Peyer's patch (tissue), 4 donors: Measurements from ENCODE around the gene MMP24. TPM values are rescaled to one million over a fixed set of nuclear protein-coding genes. Genes with fewer than 3 reads are reported as not detected.

ENCODE experiments used
- DNase-seq, 3 donors: peaks; one replicate each; pipeline ENCODE4 v3.0.0-alpha.2; 2017 to 2019
- H3K27ac ChIP-seq, 4 donors: fragments of 200-600 bp; sonication (generic); one replicate each; pipeline ENCODE4 v1.5.1; 2016 to 2019
- H3K27me3 ChIP-seq, 2 donors: fragments of 200-600 bp; sonication (generic); one replicate each; pipeline ENCODE4 v1.5.1; 2019
- H3K36me3 ChIP-seq, 3 donors: fragments of 200-600 bp; sonication (generic); one replicate each; pipeline ENCODE4 v1.5.1; 2016 to 2019
- H3K4me1 ChIP-seq, 4 donors: fragments of 200-600 bp; sonication (generic); one replicate each; pipeline ENCODE4 v1.5.1; 2016 to 2019
- H3K4me3 ChIP-seq, 4 donors: fragments of 200-600 bp; sonication (generic); 1 replicate in 3 of 4; 2 replicates in 1 of 4; pipeline ENCODE4 v1.5.1; 2016 to 2019; ENCODE audit warnings: mild to moderate bottlenecking in 1 of 4
- H3K9me3 ChIP-seq, 4 donors: fragments of 200-600 bp; sonication (generic); one replicate each; pipeline ENCODE4 v1.5.1; 2016 to 2019; ENCODE audit warnings: mild to moderate bottlenecking in 1 of 4
- POLR2A ChIP-seq, 2 donors: fragments of 450-650 bp; IDR thresholded peaks; one replicate each; pipeline ENCODE4 v1.5.1; 2017; ENCODE audit warnings: antibody characterized with exemption in 2 of 2, mild to moderate bottlenecking in 2 of 2, moderate library complexity in 2 of 2
- total RNA-seq, 4 donors: library from RNA; depleted of rRNA; stranded (reverse); fragments of >200 nt; gene quantifications; one replicate each; pipeline ENCODE4 v1.1.0, GENCODE V29; 2016
- TF ChIP-seq, protein P1 (sequence below), 6 experiments: fragments of 450-650 bp in 4 of 6; fragments of 200-600 bp in 2 of 6; sonication (generic) in 1 of 6; IDR thresholded peaks; one replicate each; pipeline ENCODE4 v1.5.1; 2017 to 2019; ENCODE audit warnings: antibody characterized with exemption in 6 of 6, mild to moderate bottlenecking in 3 of 6, moderate library complexity in 1 of 6

The MMP24 gene
- total RNA-seq, 4 donors from 2014 or later, result 0.70 to 2.7 (median 1.3) TPM; not detected in 1

DNA sequence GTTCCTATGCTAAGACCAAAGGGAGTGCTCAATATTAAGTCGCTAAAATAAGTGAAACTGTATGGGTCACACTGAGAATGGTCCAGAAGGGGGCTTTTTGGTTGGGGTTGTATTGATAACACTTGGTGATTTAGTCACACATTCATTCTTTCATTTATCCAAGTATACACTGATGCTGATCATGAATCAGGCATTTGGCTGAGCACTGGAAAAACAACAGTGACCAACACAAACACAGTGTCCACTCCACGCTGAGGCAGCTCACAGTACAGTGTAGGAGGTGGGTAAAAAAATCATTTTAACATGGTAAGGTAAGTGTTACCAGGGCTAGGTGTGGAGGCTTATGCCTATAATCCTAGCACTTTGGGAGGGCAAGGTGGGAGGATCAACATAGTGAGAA is 74.9 kb downstream of the MMP24 start:
- Histone ChIP-seq H3K4me3 (no peak overlapping the region), H3K27me3 (no peaks in the 10 kb centered on the region), H3K36me3 (no peaks in the 10 kb centered on the region), H3K27ac (no peak overlapping the region), H3K4me1 (peaks cover 0 to 24% (median 1%) of the 10 kb centered on the region in 4 donors), H3K9me3 (no peaks in the 10 kb centered on the region)
- DNase-seq, result no peak
- TF ChIP-seq, protein P1, sequence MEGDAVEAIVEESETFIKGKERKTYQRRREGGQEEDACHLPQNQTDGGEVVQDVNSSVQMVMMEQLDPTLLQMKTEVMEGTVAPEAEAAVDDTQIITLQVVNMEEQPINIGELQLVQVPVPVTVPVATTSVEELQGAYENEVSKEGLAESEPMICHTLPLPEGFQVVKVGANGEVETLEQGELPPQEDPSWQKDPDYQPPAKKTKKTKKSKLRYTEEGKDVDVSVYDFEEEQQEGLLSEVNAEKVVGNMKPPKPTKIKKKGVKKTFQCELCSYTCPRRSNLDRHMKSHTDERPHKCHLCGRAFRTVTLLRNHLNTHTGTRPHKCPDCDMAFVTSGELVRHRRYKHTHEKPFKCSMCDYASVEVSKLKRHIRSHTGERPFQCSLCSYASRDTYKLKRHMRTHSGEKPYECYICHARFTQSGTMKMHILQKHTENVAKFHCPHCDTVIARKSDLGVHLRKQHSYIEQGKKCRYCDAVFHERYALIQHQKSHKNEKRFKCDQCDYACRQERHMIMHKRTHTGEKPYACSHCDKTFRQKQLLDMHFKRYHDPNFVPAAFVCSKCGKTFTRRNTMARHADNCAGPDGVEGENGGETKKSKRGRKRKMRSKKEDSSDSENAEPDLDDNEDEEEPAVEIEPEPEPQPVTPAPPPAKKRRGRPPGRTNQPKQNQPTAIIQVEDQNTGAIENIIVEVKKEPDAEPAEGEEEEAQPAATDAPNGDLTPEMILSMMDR (IDR thresholded peaks at IDR 0.05), result no peak
- TF ChIP-seq POLR2A (IDR thresholded peaks at IDR 0.05), result no peak

DNA sequence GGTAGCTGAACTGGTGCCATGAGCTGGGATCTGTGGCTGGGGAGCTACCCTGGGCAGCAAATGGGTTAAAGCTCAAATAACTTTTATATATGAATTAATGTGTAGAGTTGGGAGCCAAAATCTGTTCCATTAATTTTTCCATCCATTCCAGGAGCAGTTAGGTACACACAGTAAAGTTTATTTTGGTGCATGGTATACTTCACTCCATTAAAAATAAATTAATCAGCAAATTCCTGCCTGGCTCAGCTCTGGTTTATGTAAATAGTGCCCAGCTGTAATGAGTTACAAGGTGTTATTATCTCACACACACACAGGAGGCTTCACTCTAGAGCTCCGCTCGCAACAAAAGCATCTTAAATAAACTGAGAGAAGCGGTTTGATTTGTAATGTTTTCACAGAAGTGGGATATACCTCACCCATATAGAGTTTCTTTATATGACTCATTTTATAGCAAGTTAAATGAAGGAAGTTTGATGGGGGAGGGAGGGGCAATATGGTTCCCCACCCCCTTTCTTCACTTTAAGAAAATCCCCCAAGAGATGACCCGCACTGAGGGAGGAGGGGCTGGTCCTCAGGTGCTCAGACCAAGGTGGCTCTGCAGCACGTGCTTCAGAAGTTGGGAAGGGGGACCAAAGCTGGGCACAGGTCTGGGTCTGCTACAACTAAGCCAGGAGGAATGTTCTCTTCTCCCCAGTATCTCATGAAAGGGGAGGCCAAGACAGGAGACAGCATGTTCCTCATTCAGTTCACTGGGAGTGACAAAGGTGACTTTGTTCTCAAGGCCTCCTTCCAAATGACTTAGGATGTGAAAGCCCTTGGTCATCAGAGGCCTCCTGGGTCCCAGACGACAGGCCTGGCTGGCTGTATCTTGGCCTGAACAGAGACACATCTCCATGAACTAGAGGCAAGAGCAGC is 76.2 kb downstream of the MMP24 start:
- no peak overlapping the region for H3K27ac ChIP-seq
- no peak for TF ChIP-seq POLR2A (IDR thresholded peaks at IDR 0.05)
- TF ChIP-seq, protein P1 (IDR thresholded peaks at IDR 0.05), result no peak

DNA sequence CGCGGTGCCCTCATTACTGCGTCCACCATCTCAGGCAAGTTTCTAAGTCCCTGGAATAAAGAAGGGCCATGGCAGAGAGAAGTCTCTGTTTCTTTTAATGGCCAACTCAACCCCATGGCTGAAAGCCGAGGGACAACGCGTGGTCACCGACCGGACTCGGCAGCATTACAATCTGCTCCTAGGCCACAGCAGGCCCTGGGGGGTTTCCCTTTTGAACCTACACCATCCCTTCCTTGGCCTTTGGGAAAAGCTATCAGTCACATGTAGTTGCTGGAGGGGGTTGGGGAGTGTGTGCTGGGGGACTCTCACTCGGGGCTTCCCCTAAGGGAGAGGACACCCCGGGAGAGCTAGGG is 76.9 kb downstream of the MMP24 start:
- no peaks in the 10 kb centered on the region for H3K36me3 ChIP-seq

More for the DNA sequence above, 76.2 kb downstream of the MMP24 start:
- Histone ChIP-seq H3K4me3 (no peak overlapping the region), H3K36me3 (no peaks in the 10 kb centered on the region), H3K9me3 (no peaks in the 10 kb centered on the region), H3K27me3 (no peaks in the 10 kb centered on the region), H3K4me1 (peaks cover 0 to 35% (median 1%) of the 10 kb centered on the region in 4 donors)
- no peak for DNase-seq

DNA sequence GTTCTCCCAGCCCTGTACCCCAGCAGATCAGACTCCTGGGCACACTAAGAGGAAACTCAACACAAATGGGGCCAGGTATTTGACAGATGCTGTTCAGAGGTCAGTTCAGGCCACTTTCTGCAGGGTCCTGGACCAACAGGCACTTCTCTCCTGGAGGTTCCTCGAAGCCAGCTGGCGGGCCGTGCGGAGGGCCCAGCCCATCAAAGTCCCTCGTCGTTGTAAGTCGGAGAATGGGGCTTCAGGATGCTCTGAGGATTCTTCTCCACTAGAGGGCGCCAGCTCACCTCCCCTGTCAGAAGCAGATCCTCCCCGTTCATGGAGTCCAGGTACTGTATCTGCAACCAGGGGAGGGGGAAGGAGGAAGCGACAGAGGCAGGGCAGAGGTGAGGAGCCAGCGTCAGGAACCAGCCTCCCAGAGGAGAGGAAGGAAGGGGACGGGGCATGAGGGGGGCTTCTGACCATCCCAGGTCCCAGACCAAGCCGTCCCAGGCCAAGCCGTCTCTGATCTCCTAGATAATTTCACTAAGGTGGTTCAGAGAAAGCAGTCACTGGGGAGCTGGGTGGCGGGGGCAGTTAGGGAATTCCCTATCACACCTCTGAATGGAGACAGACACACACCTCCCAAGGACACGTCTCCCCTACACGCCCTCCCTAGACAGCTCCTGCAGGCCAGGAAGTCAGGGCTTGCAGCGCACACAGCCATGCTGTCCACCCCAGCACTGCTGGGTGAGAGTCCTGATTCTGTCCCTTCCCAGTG is 77.4 kb downstream of the MMP24 start:
- peaks cover 0 to 35% (median 1%) of the 10 kb centered on the region in 4 donors for H3K4me1 ChIP-seq
- no peak overlapping the region for H3K4me3 ChIP-seq
- H3K9me3 ChIP-seq, result no peaks in the 10 kb centered on the region
- H3K27ac ChIP-seq, result peak overlapping the region in 1 of 4 donors; percentile 20
- H3K27me3 ChIP-seq, result no peaks in the 10 kb centered on the region
- no peaks in the 10 kb centered on the region for H3K36me3 ChIP-seq
- TF ChIP-seq POLR2A (IDR thresholded peaks at IDR 0.05), result peak in 1 of 2 donors; percentile 18
- TF ChIP-seq, protein P1 (IDR thresholded peaks at IDR 0.05), result peak; percentile 71 to 96 (median 94)
- DNase-seq, result peak; percentile 79 to 95 (median 80)

More for the DNA sequence above, 76.9 kb downstream of the MMP24 start:
- H3K4me3 ChIP-seq, result no peak overlapping the region
- DNase-seq, result no peak
- TF ChIP-seq, protein P1 (IDR thresholded peaks at IDR 0.05), result no peak
- no peak for TF ChIP-seq POLR2A (IDR thresholded peaks at IDR 0.05)
- H3K9me3 ChIP-seq, result no peaks in the 10 kb centered on the region
- peaks cover 0 to 35% (median 1%) of the 10 kb centered on the region in 4 donors for H3K4me1 ChIP-seq
- H3K27ac ChIP-seq, result no peak overlapping the region
- no peaks in the 10 kb centered on the region for H3K27me3 ChIP-seq

DNA sequence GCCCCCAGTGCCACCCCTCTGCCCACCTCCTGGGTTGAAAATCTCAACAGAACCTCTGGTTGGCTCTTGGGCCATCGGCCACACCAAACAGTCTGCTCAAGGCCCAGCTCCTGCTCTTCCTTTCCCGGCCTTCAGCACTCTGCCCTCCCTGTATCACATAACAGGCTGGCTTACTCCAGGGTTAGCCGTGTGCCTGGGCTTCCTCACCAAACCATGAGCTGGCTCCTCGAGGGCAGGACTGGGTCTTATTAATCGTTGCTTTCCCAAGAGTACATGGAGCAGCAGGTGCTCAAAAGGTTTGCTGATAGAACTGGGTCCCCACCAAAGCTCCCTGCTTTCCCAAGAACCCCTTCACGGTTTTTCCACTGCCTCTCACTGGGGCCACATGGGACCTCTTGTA is 78.5 kb downstream of the MMP24 start:
- Histone ChIP-seq H3K4me1 (peaks cover 0 to 35% (median 1%) of the 10 kb centered on the region in 4 donors), H3K36me3 (no peaks in the 10 kb centered on the region), H3K4me3 (no peak overlapping the region), H3K27me3 (no peaks in the 10 kb centered on the region), H3K9me3 (no peaks in the 10 kb centered on the region), H3K27ac (peak overlapping the region in 2 of 4 donors; percentile 69 to 82)
- DNase-seq, result no peak
- TF ChIP-seq, protein P1 (IDR thresholded peaks at IDR 0.05), result no peak
- no peak for TF ChIP-seq POLR2A (IDR thresholded peaks at IDR 0.05)
